GM21515 (cell line): ENCODE data around the gene PLD1.

Experiments
- ATAC-seq: cut with Tn5 transposase; IDR thresholded peaks from one replicate; pipeline ENCODE4 v1.9.1; 2021; ENCODE audit not compliant: unreplicated experiment

PLD1 gene

DNA sequence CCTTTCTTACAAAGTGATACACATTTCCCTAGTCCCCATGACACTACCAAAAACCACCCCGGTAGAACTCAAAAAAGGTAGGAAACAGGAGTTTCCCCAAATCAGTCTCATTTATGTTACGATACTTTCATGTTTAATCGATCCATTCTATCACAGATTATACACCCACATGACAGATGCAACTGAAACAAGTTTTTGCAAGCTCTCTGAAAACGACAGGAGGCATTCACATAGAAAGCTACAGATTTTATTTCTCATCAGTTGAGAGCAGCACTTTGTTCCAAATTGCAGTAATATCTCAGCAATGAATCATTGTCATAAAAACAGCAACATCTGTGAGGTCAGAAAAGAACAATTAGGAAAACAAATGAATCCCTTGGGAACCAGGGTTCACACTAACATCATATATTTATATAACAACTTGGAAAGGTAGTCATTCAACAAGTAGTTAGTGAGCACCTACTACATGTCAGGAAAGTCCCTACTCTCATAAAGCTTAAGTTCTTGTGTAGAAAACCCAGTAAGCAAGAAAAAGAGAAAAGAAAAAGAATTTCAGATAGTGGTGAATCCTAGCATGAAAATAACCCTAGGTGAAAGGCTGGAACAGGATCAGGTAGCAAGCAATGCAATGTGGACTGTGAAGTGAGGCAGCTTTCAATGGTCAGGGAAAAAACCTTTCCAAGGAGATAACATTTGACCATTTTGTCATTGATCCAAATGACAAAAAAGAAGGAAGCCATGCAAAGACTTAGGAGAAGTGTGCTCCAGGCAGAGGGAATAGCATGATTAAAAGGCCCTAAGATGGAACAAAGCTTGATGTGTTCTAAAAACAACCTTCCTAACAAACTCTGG lies 8.3 kb downstream of the PLD1 start:
- no peak for ATAC-seq

DNA sequence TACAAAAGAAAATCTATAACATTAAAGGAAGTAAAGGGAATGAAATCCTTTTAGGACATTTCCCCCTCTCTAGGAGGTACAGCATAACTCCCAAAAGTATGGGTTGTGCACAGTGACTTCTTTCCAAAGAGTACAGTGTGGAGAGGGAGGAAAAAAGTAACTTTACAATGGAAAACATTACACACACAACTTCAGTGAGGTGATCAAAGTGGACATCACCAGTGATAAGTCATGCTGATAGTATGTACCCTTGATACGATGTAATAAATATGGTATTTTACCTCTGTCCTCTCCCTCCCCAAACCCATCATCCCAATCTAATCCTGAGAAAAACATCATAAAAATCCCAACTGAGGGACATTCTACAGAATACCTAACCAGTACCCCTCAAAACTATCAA lies 10.8 kb downstream of the PLD1 start:
- no peak for ATAC-seq

DNA sequence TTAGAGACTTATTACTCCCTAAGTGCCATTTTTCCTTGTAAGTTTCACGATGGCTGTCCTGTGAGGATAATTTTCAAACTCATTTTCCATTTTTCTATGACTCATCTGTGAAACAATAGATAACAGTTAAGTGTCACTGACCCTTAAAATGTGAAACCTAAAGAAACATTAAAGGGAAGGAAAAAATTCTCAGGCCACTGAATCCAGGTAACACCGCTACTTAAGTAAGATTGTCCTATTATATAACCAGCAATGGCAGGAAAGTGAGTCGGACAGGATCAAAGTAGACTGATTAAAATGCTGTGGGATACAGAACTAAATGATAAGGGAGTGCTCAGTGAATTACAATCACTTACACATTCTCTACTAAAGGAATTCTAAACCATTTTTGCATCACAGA lies 12.4 kb downstream of the PLD1 start:
- no peak for ATAC-seq

DNA sequence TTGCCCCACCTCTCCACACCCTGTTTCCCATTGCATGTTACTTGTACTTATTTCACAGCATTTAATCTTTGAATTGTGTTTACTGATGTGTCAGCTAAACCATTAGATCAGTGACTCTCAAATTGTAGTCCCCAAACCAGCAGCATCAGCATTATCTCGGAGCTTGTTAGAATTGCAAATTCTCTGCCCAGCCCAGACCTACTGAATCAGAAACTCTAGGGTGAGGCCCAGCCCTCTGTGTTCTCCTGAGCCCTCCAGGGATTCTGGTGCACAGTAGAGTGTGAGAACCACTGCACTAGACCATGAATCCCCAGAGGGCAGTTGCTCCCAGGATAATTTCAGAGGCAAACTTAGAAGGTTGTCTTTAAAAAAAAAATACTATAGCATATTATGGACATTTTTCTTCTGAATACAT lies 13.0 kb downstream of the PLD1 start:
- ATAC-seq = no peak

DNA sequence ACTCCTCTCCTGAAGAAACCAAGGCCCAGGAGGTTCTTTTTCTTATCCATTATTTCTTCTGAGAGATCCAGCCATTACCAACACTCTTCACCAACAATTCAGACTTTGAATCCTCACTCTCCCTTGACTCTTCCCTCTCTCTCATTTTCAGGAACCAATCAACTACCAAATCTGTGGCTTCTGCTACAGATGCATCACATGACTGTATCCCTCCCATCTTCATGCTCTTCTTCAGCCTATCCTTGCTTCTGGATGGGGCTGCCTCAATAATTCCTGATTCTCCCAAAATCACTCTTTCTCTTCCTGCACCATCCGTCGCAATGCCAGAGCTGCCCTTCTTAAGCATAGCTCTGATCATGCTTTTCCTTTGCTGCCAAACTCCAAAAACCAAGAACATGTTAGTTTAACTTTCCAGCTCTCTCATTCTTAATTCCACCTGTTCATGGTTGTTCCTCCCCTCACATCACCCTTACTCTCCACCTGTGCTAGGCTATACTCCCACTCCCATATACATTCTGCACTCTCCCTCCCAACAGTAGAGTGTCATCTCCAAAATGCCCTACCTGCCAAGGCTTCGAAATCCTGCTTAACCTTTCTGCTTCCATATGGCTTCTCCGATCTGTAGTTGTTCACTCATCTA lies 13.5 kb downstream of the PLD1 start:
- ATAC-seq = no peak

DNA sequence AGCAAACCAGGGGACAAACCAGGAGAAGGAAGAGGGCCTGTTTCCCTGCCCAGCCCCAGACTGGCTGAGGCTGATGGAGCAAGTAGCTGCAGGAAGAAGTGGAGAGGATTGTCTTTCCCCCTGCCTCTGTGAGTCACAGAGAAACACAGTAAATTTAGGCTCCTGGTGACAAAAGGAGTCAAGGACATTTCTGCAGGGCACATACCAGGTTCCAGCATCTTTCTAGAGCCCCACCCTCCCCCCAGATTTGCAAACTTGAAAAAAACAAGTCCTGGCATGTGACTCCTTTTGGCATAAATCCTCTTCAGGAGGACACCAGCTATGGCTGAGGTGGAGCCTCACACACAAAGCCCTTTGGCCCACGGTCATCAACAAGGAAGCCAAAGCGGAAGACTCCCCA lies 17.8 kb downstream of the PLD1 start:
- ATAC-seq = no peak

DNA sequence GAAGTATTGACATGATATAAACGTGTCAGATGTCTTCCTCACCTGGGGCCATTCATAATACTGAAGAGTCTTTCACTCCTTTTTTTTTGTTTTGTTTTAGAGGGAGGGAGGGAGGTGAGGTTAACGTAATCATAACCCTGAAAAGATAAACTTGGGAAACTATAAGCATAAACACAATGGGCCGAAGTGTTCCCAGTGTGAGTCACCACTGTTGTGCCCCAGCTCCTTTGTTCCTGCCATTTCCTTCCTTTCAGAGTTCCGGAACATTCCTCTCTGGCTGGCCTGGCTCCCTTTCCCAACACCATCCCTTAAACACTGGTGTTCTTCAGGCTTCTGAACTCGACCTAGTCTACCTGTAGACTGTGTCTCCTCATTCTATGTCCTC lies 18.6 kb downstream of the PLD1 start:
- no peak for ATAC-seq

DNA sequence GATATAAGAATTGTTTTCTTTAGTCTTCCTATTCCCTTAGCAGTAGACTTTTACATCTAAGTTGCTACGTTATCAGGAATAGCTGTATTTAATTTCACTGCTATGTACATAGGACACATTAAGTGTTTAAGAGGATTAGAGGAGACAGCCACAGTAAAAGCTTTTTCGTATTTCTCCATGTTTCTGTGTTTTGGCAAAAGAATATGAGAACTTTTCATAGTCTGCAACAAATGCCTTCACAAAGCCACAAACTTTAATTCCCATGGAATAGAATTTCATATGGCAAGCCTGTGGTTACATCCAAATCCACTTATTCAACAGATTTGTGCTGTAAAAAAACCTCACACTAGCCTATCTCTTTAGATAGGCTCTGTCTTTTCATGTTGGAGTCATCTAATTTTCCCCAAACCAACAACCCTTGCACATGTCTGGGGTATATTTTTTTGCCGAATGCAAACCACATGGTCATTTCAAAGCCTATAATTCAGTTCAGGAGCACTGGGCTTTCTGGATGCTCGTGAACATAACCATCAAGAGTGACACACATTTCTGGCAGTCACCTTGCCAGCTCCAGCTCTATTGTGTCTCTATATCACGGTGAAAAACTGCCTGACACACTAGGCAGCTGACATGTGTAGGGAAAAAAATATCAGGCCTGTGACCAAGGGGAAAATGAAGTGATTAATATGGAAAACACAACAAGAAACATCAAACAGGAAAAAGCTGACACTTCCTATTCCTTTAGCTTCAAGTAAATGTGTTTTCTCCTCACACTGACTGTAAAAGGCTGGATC lies 19.2 kb downstream of the PLD1 start:
- ATAC-seq = no peak

DNA sequence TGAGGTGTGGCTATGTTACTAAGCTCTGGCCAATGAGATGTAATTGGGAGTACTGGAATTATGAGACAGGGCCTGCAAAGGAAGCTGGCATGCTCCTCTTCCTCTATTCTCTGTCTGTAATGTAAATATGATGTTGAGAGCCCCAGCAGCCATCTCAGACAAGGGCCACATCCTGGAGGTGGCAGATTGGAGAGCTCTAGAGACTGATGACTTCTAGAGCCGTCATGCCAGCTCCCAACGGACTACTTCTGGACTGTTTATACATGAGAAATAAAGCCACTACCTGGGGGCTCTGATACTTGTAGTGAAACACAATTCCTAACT lies 19.7 kb downstream of the PLD1 start:
- ATAC-seq = no peak

DNA sequence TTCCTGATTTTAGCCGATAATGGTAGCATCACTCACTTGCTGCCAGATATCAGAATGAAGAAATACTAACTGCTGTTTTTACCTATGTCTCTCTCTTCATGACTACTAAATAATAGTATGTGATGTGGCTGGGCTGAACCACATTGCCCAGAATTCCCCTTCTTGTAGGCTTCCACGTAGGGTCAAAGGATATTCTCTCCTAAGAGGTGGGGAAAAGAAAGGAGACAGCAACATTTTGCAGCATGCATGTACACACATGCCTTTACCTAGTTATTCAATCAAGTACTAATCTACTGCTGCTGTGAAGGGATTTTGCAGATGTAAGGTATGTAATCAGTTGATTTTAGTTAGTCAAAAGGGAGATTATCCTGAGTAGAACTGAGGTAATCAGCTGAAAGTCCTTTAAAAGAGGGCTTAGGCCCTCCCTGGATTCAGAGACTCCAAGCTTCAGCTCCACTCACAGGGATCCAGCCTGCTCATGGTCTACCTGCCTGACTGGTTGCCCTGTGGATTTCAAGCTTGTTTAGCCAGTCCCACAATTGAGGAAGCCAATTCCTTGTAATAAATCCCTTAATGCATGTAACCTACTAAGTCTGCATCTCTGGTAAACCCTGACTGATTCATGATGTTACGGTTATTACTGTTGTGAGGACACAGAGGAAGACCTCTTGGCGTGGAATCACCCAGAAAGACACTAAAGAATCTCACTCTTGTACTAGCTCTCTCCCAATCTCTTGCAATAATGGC lies 20.4 kb downstream of the PLD1 start:
- no peak for ATAC-seq

DNA sequence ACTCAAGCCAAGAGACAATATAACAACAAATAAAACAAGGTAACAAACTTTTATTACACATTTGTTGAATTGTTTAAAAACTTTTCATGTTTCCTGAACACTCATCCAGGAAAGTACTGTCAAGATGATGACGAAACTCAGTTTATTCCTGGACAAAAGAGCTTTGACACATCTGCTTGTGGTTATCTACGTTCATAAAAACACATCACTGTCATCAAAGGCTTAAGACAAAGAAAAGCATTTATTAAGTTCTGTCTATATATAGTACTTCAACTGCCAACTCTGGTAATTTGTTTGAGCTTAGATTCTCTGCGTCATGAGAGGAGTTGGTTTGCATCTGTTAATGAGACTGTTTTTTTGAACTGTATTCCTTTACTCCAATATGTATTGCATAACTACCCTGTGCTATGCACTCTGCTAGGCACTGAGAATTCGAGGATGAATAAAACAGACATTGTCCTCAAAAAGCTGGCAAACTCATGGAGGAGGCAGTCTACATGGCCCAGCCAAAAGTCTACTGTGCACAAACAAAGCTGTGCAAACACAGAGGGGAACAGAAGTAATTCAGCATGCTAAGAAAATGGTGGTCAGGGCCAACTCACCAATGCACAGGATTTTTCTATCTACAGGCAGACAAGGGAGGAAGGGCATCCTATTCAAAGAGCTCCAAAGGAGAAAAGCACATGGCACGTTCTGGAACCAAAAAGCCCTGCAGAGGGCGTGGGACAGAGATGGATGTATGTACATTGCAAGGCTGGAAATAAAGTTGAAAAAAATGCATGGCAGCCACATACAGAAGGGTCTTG lies 21.5 kb downstream of the PLD1 start:
- no peak for ATAC-seq

DNA sequence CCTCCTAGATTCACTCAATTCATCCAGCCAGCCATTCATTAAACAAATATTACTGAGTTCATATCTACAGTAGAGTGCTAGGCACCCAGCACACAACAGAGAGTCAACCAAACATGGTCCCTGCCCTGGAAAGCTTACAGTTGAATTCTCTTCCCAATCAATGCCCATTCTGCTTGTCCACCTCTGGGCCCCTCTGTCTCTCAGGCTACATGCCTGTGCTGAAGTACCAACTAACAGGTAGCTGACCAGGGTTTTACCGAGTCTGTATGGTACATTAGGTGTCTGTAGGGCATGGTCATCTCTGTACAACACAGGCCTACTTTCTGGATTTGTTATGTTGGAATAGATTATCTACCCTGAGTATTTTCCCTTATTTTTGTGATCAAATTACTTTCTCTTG lies 23.3 kb downstream of the PLD1 start:
- ATAC-seq = no peak

DNA sequence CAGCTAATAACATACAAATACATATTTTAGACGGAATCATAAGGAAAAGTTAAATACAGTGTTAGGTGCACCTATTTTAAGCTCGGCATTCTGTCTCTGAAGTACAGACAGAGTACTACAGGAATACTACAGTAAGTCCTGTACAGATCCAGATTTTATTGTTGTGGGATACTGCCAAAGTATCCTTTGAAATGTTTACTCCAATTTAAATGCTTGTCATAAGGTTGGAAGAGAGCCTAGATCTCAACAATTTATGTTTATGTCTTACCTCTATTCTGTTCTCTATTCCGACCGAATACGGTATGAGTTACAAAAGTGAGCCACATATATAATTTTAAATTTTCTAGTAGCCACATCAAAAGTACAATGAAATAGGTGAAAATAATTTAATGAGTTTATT lies 25.3 kb downstream of the PLD1 start:
- ATAC-seq = no peak

DNA sequence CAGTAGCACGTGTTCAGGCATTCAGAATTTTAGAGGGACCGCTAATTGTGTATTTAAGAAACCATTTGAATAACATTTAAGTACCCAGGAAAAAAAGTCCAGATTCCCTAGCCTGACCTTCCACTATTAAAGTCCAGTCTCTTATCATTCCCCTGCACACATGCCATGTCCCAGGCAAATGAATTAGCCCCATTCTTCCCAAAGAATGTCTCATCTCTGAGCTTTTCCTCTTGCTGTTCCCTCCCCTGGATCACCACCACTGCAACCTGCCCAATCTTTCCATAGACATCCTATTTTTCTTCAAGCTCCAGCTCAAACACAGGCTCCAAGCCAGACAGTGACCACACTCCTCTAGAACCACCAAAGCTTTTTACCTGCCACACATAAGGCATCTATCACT lies 25.9 kb downstream of the PLD1 start:
- ATAC-seq = no peak

DNA sequence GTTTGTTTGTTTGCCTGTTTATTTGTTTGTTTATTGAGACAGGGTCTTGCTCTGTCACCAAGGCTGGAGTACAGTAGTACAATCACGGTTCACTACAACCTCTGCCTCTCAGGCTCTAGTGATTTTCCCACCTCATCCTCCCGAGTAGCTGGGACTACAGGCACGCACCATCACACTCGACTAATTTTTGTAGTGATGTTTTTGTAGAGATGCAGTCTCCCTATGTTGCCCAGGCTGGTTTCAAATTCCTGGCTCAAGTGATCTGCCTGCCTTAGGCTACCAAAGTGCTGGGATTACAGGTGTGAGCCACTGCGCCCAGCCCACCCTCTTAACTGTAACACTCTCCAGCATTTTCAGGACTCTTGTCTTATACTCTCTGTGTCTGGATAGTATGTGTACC lies 26.7 kb downstream of the PLD1 start:
- no peak for ATAC-seq

DNA sequence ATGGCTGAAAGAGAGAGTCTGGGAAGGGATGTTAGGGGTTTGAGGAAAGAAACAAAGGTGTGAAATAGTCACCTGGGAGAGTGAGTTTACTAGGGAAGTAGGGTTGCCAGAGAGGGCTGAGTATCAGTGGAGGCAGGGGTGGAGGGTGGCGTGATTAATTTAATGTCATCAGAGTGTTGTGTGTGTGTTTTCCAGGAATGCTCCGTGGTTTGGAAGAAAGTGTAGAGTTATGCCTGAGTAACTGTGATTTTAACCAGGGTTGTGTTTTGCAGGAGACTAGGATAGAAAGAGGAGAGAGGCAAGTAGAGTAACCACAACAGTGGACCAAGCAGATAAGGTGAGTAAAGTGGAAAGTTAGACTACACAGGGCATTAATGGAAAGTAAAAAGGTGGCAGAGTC lies 27.2 kb downstream of the PLD1 start:
- no peak for ATAC-seq

DNA sequence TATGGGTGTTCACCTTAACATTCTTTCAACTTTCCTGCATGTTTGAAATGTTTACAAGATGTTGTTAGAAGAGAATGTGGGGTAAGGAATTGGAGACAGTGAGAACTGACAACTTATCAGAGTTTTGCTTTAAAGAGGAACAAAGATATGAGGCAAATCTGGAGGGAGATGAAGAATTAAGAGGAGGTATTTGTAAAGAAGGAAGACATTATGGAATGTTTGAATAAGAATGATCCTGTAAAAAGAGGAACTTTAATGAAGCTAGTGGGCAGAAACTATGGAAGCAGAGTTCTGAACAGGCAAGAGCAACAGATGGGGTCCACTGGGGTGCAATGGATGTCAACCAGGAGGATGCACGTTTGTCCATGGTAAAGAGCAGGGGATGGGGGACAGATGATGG lies 27.7 kb downstream of the PLD1 start:
- ATAC-seq = no peak

DNA sequence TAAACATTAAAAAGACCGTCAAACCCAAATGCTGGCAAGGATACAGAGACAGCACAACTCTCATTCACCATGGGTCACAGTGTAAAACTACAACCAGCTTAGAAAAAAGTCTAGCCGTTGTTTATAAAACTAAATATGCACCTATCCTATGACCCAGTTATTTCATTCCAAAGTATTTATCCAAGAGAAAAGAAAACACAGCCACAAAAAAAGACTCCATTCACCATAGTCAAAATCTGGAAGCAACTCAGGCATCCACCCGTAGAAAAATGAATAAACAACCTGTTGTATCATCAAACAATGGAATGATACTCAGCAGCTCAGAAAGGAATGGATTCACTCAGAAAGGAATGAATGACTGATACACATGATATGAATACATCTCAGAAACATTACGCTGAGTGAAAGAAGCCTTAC lies 28.6 kb downstream of the PLD1 start:
- ATAC-seq = no peak

DNA sequence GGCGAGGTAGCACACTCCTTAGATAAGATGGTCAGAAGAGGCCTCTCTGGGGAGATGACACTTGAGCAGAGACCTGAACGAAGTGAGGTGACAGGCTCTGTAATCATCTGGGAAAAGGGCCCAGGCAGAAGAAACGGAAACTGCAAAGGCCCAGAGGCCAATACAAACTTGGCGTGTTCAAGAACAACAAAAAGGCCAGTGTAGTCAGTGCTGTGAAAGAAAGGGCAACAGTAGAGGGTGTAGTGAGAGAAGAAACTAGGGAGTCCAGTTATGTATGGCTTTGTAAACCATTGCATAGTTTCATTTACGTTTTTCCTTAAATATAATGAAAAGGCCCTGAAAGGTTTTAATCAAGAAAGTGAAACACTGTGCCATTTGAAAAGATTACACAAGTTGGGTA lies 31.8 kb downstream of the PLD1 start:
- no peak for ATAC-seq

DNA sequence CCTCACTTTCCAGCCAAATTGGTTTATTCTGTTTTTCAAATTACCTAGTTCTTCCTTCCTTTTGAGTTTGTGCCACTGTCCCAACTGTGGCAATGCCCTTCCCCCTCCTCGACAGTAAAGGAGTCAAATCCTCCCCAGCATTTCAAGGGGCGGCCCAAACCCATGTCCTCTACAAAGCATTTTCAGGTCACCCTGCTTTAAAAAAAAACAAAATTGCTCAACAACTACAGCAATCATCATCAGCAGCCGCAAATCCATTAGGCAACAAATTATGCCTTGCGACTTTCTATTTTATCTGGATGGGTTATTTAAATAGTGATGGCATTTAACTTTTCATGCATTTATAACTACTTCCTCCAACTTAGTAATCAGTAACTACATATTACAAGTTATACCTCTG lies 32.7 kb downstream of the PLD1 start:
- no peak for ATAC-seq
